PC-9 (cell line): ENCODE results near the gene RAX.

Source experiments
- EZH2 ChIP-seq: fragments of 200-600 bp; sonication (generic); IDR thresholded peaks from 2 replicates; pipeline ENCODE4 v1.8.0; 2017; ENCODE audit warnings: antibody characterized with exemption, low read depth
- TF ChIP-seq, protein P1 (sequence below): fragments of 200-600 bp; sonication (generic); conservative IDR thresholded peaks from 2 replicates; pipeline ENCODE4 v1.6.1; 2017; ENCODE audit warnings: mixed run types, antibody characterized with exemption, mild to moderate bottlenecking, moderate library complexity

DNA sequence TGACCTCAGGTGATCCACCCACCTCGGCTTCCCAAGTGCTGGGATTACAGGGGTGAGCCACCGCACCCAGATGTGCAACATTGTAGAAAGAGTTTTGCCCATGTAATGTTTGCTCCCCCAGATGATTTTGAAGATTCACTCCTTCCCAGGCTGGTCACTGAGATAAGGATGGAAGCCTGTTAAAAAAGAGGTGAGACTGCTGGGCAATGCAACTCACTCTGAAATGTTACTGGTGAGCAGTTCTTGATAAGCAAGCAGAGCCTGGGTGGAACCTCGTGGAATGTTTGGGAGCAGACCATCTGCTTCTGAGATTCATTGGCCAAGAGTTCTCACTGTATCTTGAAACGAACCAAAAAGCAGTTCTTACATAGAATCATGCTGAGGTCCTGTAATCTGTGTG, 33.6 kb downstream of the RAX start:
- TF ChIP-seq, protein P1, sequence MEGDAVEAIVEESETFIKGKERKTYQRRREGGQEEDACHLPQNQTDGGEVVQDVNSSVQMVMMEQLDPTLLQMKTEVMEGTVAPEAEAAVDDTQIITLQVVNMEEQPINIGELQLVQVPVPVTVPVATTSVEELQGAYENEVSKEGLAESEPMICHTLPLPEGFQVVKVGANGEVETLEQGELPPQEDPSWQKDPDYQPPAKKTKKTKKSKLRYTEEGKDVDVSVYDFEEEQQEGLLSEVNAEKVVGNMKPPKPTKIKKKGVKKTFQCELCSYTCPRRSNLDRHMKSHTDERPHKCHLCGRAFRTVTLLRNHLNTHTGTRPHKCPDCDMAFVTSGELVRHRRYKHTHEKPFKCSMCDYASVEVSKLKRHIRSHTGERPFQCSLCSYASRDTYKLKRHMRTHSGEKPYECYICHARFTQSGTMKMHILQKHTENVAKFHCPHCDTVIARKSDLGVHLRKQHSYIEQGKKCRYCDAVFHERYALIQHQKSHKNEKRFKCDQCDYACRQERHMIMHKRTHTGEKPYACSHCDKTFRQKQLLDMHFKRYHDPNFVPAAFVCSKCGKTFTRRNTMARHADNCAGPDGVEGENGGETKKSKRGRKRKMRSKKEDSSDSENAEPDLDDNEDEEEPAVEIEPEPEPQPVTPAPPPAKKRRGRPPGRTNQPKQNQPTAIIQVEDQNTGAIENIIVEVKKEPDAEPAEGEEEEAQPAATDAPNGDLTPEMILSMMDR: no peak
- TF ChIP-seq EZH2: no peak
